Astrocyte of the cerebellum (primary cell): Measurements from ENCODE around the gene FOXQ1.

Experiments used
- DNase-seq: peaks from one replicate; pipeline ENCODE4 v3.0.0-alpha.2; 2011; ENCODE audit warnings: low read depth
- H3K4me3 ChIP-seq: 2 replicates; pipeline ENCODE4 v1.5.1; 2011; ENCODE audit warnings: mild to moderate bottlenecking, low read depth, low read length, moderate library complexity
- CTCF ChIP-seq: IDR thresholded peaks from 2 replicates; pipeline ENCODE4 v1.5.1; 2012; ENCODE audit warnings: low read length, low read depth, moderate library complexity, mild to moderate bottlenecking; ENCODE audit errors: missing control alignments
- in situ Hi-C: cut with HindIII; loops from 2 replicates; pipeline ENCODE4 v1.10.0; 2017; ENCODE audit warnings: low sequenced_read_pairs

The FOXQ1 gene

GRCh38 chr6:1266686-1267056, 45.2 kb upstream of the FOXQ1 start:
- in situ Hi-C loops = no loop called here
- DNase-seq = no peak
- H3K4me3 ChIP-seq = no peak overlapping the region
- no peak for TF ChIP-seq CTCF

GRCh38 chr6:1267057-1267732, 44.7 kb upstream of the FOXQ1 start:
- no peak for TF ChIP-seq CTCF
- H3K4me3 ChIP-seq = no peak overlapping the region
- in situ Hi-C loops = no loop called here
- DNase-seq = no peak

- no peak overlapping the region for H3K4me3 ChIP-seq
- TF ChIP-seq CTCF = no peak
- in situ Hi-C loops = no loop called here
- DNase-seq = no peak
Measured at GRCh38 chr6:1267790-1268762, 43.8 kb upstream of the FOXQ1 start.

- in situ Hi-C loops = no loop called here
- TF ChIP-seq CTCF = no peak
- H3K4me3 ChIP-seq = no peak overlapping the region
- no peak for DNase-seq
Measured at GRCh38 chr6:1271071-1271763, 40.7 kb upstream of the FOXQ1 start.

- in situ Hi-C loops = no loop called here
- no peak for DNase-seq
- no peak overlapping the region for H3K4me3 ChIP-seq
- TF ChIP-seq CTCF = no peak
Measured at GRCh38 chr6:1278061-1278720, 33.7 kb upstream of the FOXQ1 start.

- no peak for DNase-seq
- in situ Hi-C loops = no loop called here
- TF ChIP-seq CTCF = no peak
- H3K4me3 ChIP-seq = no peak overlapping the region
Measured at GRCh38 chr6:1279065-1279464, 32.8 kb upstream of the FOXQ1 start.
